SHP77 treated with DMSO at 0.1 percent for 48 hours (cell line): Measurements from ENCODE around the gene MMP2.

Source experiments
- DNase-seq: peaks from one replicate; lab custom pipeline; 2025; lab: John Stamatoyannopoulos, UW

Gene MMP2

GRCh38 chr16:55494994-55495421 lies 16.0 kb downstream of the MMP2 start:
- no peak for DNase-seq

- no peak for DNase-seq
Observed at GRCh38 chr16:55495616-55496289, 16.8 kb downstream of the MMP2 start.

- no peak for DNase-seq
Observed at GRCh38 chr16:55496509-55497145, 17.6 kb downstream of the MMP2 start.

- DNase-seq, result no peak
Observed at GRCh38 chr16:55497558-55497957, 18.6 kb downstream of the MMP2 start.

- no peak for DNase-seq
Observed at GRCh38 chr16:55498101-55498500, 19.1 kb downstream of the MMP2 start.

GRCh38 chr16:55499281-55499680 lies 20.3 kb downstream of the MMP2 start:
- DNase-seq, result no peak

- DNase-seq, result no peak
Observed at GRCh38 chr16:55499951-55500529, 21.0 kb downstream of the MMP2 start.

- DNase-seq, result no peak
Observed at GRCh38 chr16:55500530-55501011, 21.6 kb downstream of the MMP2 start.

GRCh38 chr16:55501549-55502322 lies 22.7 kb downstream of the MMP2 start:
- DNase-seq, result no peak

GRCh38 chr16:55502801-55503366 lies 23.9 kb downstream of the MMP2 start:
- no peak for DNase-seq

- DNase-seq, result no peak
Observed at GRCh38 chr16:55503726-55504550, 24.9 kb downstream of the MMP2 start.

- DNase-seq, result no peak
Observed at GRCh38 chr16:55505333-55506015, 26.5 kb downstream of the MMP2 start.

- DNase-seq, result no peak
Observed at GRCh38 chr16:55506083-55506482, 27.1 kb downstream of the MMP2 start.

GRCh38 chr16:55506708-55507107 lies 27.7 kb downstream of the MMP2 start:
- DNase-seq, result no peak

- no peak for DNase-seq
Observed at GRCh38 chr16:55508271-55508921, 29.4 kb downstream of the MMP2 start.

GRCh38 chr16:55508941-55509931 lies 30.2 kb downstream of the MMP2 start, which contains the start of gene LPCAT2:
TSS of gene LPCAT2 (plus strand) at chr16:55509072. CDS start at chr16:55509182, 110 bp downstream.
- DNase-seq, result no peak

- no peak for DNase-seq
Observed at GRCh38 chr16:55510185-55510805, 31.3 kb downstream of the MMP2 start.

- no peak for DNase-seq
Observed at GRCh38 chr16:55512941-55513340, 33.9 kb downstream of the MMP2 start.
